K562 (cell line): ENCODE data around the gene RPS8. TPM values are rescaled to one million over a fixed set of nuclear protein-coding genes. Genes with fewer than 3 reads are reported as not detected.
A peak's percentile ranks its signal among the peaks of the same experiment; 100 is the strongest.

Experiments used
- CC2D1A ChIP-seq: fragments of 450-650 bp; IDR thresholded peaks from 2 replicates; pipeline ENCODE4 v1.6.1; 2017; ENCODE audit warnings: mild to moderate bottlenecking
- EGR1 ChIP-seq: fragments of 450-650 bp; conservative IDR thresholded peaks from 2 replicates; pipeline ENCODE4 v1.6.1; 2017; ENCODE audit warnings: mild to moderate bottlenecking
- HNRNPH1 ChIP-seq: fragments of 200-400 bp; formaldehyde crosslinking; optimal IDR thresholded peaks from 2 replicates; pipeline ENCODE3; 2017; ENCODE audit warnings: low read depth, mild to moderate bottlenecking, low read length, moderate library complexity
- KAT2B ChIP-seq: IDR thresholded peaks from one replicate; pipeline ENCODE4 v1.6.1; 2012; ENCODE audit warnings: low read depth, mild to moderate bottlenecking, control low read depth, inconsistent platforms, low read length, moderate library complexity
- NFRKB ChIP-seq: fragments of 450-650 bp; IDR thresholded peaks from 2 replicates; pipeline ENCODE4 v1.6.1; 2016; ENCODE audit warnings: low read depth
- PHF21A ChIP-seq: fragments of 450-650 bp; IDR thresholded peaks from 2 replicates; pipeline ENCODE4 v1.6.1; 2017; ENCODE audit warnings: low read depth, borderline replicate concordance
- PML ChIP-seq: IDR thresholded peaks from 2 replicates; pipeline ENCODE4 v1.6.1; 2012; ENCODE audit warnings: low read length, inconsistent platforms
- PTTG1 ChIP-seq: fragments of 450-650 bp; IDR thresholded peaks from 2 replicates; pipeline ENCODE4 v1.6.1; 2016; ENCODE audit warnings: low read depth, mild to moderate bottlenecking, missing genetic modification characterization, missing compliant biosample characterization
- SETDB1 ChIP-seq: IDR thresholded peaks from one replicate; pipeline ENCODE4 v1.6.1; 2012; ENCODE audit warnings: low read length, control low read depth, inconsistent platforms
- STAT5A ChIP-seq: IDR thresholded peaks from 2 replicates; pipeline ENCODE4 v1.6.1; 2012; ENCODE audit warnings: low read length, inconsistent platforms, borderline replicate concordance
- ZNF407 ChIP-seq: fragments of 450-650 bp; IDR thresholded peaks from 2 replicates; pipeline ENCODE4 v1.6.1; 2016; ENCODE audit warnings: low read depth
- polyA plus RNA-seq, 8 experiments: library from polyadenylated mRNA; depleted of rRNA in 4 of 8; stranded (reverse) in 5 of 8; unstranded in 3 of 8; fragments of >200 nt; fragmentation: Nextera tagmentation in 2 of 8; fragmentation: Illumina TruSeq in 1 of 8; extraction: Ambion mirVana in 2 of 8; extraction: Trizol in 1 of 8; gene quantifications; 2 replicates each; pipeline versions ENCODE4 v1.2.1 to v1.2.3, GENCODE V29; 2011 to 2014; ENCODE audit warnings: inconsistent platforms in 1 of 8, missing spikeins in 1 of 8
- total RNA-seq, 7 experiments: library from RNA; depleted of rRNA in 6 of 7; stranded (reverse); fragments of >200 nt in 6 of 7; fragmentation: Illumina TruSeq in 2 of 7; extraction: Trizol in 2 of 7; gene quantifications; 2 replicates each; pipeline versions ENCODE4 v1.2.1 to v1.2.3, GENCODE V29; 2011 to 2021; ENCODE audit warnings: low replicate concordance in 1 of 7
- TF ChIP-seq, protein P1 (sequence below), 2 experiments: IDR thresholded peaks; 2 replicates each; pipeline ENCODE4 v1.6.1; 2012; ENCODE audit warnings: improper control_type of control experiment in 2 of 2, low read depth in 2 of 2, low read length in 2 of 2, borderline replicate concordance in 1 of 2
- TF ChIP-seq, protein P2 (sequence below): fragments of 250-450 bp; sonication (Bioruptor Pico); IDR thresholded peaks from 2 replicates; pipeline ENCODE4 v1.5.0; 2020; ENCODE audit warnings: mild to moderate bottlenecking, borderline replicate concordance
- TF ChIP-seq, protein P3 (sequence below): fragments of 250-450 bp; sonication (Bioruptor Pico); IDR thresholded peaks from 2 replicates; pipeline ENCODE4 v1.5.0; 2021

The RPS8 gene
- total and polyA plus RNA-seq, 9 of the 15 experiments (the other 6 are each of a cell fraction or from before 2014, with no cell fraction given): 2,431 to 4,168 (median 3,109) TPM

- TF ChIP-seq, protein P1, sequence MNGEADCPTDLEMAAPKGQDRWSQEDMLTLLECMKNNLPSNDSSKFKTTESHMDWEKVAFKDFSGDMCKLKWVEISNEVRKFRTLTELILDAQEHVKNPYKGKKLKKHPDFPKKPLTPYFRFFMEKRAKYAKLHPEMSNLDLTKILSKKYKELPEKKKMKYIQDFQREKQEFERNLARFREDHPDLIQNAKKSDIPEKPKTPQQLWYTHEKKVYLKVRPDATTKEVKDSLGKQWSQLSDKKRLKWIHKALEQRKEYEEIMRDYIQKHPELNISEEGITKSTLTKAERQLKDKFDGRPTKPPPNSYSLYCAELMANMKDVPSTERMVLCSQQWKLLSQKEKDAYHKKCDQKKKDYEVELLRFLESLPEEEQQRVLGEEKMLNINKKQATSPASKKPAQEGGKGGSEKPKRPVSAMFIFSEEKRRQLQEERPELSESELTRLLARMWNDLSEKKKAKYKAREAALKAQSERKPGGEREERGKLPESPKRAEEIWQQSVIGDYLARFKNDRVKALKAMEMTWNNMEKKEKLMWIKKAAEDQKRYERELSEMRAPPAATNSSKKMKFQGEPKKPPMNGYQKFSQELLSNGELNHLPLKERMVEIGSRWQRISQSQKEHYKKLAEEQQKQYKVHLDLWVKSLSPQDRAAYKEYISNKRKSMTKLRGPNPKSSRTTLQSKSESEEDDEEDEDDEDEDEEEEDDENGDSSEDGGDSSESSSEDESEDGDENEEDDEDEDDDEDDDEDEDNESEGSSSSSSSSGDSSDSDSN (IDR thresholded peaks at IDR 0.05; ENCODE audit: borderline replicate concordance in 1 of 2, low read depth in 2 of 2, low read length in 2 of 2): no peak
- TF ChIP-seq CC2D1A (peak; percentile 51; the same call in 1 of the 2 replicates), SETDB1 (no peak), KAT2B (no peak), EGR1 (peak; percentile 86), ZNF407 (no peak), STAT5A (no peak), PHF21A (peak; percentile 50; the same call in 1 of the 2 replicates), PTTG1 (tag) (no peak), PML (peak; percentile 89), NFRKB (peak; percentile 78; the same call in 1 of the 2 replicates), HNRNPH1 (no peak)
- TF ChIP-seq, protein P2, sequence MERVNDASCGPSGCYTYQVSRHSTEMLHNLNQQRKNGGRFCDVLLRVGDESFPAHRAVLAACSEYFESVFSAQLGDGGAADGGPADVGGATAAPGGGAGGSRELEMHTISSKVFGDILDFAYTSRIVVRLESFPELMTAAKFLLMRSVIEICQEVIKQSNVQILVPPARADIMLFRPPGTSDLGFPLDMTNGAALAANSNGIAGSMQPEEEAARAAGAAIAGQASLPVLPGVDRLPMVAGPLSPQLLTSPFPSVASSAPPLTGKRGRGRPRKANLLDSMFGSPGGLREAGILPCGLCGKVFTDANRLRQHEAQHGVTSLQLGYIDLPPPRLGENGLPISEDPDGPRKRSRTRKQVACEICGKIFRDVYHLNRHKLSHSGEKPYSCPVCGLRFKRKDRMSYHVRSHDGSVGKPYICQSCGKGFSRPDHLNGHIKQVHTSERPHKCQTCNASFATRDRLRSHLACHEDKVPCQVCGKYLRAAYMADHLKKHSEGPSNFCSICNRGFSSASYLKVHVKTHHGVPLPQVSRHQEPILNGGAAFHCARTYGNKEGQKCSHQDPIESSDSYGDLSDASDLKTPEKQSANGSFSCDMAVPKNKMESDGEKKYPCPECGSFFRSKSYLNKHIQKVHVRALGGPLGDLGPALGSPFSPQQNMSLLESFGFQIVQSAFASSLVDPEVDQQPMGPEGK: no peak
- TF ChIP-seq, protein P3, sequence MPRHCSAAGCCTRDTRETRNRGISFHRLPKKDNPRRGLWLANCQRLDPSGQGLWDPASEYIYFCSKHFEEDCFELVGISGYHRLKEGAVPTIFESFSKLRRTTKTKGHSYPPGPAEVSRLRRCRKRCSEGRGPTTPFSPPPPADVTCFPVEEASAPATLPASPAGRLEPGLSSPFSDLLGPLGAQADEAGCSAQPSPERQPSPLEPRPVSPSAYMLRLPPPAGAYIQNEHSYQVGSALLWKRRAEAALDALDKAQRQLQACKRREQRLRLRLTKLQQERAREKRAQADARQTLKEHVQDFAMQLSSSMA: no peak
These were observed 35.8 kb upstream of the RPS8 start, which contains the start of gene KIF2C (continued) for GRCh38 chr1:44739307-44740178.
